AML-193 (cell line): ENCODE data around the gene REX1BD.

Source experiments
- DNase-seq, 2 experiments: peaks; one replicate each; lab custom pipeline; 2025; lab: John Stamatoyannopoulos, UW

Gene REX1BD

DNA sequence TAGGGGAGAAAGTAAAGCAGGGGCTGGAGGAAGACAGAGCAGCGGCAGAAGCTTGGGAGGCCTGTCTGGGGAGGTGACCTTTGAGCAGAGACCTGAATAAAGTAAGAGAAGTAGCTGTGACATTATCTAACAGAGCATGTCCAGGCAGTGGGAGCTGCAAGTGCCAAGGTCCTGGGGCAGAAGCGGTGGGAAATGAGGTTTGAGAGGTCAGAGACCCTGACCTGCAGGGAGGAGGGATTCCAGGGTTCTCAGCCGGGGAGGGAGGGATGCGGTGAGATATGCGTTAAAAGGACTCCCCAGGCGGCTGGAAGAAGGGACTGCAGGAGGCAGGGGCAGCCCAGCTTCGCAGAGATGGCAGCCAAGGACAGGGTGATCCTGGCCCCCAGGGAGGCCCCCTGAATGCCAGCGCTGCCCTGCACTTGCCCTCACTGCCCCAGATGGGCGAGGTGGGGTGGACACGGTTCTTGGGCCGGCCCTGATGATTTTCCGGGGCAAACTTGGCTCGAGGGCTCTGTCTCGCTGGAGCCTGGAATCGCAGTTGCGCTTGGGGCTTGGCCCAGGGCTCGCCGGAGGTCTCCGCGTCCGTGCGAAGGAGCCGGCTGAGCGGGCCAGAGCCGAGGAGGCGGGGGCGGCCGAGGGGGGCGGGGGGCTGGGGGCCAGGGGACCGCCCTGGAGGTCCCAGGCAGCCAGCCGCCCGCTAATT, 14.8 kb downstream of the REX1BD start:
- DNase-seq: no peak

DNA sequence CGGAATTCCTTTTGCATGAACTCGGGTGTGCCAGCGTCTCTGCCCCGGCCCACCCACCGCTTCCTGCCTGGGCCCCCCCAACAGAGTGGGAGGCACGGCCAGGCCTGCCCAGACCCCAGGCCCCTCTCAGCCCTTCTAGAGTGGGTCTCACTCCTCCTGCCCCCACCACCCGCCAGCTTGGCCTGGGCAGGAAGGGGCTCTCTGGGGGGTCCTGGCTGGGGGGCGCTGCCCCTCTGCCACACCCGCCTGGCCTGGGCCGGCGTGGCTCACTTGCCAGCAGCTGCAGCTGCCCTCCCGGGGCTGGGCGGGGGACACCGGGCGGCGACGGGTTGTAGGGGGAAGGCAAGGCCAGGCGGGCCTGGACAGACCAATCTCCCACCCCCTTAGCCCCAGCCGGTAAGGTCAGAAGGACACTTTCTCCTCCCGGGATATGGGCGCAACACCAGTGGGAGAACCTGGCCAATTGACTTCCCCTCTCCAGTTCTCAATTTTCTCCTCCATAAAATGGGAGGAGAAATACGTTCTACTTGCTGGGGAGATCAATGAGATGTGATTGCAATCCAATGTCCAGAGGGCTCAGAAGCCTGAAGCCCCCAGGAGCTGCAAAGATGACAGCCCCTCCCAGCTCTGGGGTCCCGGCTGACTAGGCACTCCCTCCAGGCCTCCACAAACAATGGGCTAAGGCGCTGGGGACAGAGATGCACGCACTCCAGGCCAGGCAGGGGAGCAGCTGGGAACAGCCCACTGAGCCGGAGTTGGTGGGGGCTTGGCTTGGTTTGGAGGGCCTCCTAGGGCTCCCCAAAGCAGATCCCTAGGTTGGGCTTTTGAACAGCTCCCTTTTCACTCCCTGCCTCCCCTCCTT, 15.6 kb downstream of the REX1BD start:
- DNase-seq: no peak

DNA sequence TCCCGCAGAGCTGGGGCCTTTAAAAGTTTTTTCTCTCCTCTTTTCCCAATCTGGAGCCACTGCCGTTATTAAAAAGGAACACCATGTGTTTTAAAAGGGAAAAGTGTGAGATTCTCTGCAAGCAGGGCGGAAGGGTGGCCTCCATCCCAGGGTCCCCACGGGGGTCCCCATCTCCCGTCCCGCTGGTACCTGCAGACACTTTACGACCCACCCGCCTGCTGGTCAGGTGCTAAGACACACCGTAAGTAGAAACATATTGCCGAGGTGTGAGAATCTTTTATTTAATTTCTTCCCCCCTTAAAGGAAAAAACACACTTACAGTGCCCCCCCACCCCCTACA, 16.2 kb downstream of the REX1BD start:
- no peak for DNase-seq

DNA sequence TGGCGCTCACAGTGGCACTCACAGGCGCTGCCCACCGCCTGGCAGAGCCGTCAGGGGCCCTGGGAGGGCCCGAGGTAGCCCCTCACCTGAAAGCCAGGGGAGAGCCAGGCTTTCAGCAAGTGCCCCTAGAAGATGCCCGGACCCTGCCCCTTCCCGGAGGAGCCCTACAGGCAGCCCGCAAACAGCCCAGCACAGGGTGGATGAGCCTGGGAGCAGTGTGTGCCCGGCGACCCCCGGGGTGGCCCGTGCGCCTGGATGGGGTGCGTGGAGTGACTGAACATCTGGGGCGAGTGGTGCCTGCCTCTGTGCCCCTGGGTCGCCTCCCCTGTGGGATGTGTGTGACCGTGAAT, 16.6 kb downstream of the REX1BD start:
- no peak for DNase-seq

DNA sequence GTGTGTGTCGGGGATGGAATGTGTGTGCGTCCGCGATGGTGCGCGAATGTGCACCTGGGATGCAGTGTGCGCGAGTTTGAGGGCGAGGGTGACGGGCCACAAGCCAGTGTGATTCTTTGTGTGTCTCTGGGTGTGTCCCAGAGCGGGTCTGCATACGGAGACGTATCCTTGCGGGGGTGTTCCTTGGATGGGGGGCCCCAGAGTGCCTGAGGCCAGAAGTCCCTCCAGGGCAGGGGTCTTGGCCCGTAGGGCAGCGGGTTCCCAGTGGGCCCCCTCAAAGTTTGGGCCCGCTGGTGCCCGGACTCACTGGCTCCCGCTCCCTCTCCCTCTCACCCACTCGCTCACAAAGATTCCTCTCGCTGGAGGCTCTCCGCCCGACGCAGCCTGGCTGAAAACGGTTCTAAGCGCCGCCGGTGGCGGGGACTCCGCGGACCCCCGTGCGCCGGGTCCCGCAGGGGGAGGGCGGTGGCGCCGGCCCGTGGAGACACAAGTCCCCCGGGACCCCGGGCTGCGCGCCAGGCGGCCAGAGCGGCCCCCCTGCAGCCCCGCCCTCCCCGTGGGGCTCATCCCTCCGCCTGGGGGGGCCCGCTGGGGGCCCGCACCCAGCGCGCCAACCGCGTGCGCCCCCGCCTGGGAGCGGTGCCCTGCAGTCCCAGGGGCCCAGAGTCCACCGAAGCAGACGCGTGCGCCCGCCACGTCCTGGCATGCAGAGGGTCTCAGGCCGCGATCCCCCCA, 17.1 kb downstream of the REX1BD start:
- DNase-seq: no peak

DNA sequence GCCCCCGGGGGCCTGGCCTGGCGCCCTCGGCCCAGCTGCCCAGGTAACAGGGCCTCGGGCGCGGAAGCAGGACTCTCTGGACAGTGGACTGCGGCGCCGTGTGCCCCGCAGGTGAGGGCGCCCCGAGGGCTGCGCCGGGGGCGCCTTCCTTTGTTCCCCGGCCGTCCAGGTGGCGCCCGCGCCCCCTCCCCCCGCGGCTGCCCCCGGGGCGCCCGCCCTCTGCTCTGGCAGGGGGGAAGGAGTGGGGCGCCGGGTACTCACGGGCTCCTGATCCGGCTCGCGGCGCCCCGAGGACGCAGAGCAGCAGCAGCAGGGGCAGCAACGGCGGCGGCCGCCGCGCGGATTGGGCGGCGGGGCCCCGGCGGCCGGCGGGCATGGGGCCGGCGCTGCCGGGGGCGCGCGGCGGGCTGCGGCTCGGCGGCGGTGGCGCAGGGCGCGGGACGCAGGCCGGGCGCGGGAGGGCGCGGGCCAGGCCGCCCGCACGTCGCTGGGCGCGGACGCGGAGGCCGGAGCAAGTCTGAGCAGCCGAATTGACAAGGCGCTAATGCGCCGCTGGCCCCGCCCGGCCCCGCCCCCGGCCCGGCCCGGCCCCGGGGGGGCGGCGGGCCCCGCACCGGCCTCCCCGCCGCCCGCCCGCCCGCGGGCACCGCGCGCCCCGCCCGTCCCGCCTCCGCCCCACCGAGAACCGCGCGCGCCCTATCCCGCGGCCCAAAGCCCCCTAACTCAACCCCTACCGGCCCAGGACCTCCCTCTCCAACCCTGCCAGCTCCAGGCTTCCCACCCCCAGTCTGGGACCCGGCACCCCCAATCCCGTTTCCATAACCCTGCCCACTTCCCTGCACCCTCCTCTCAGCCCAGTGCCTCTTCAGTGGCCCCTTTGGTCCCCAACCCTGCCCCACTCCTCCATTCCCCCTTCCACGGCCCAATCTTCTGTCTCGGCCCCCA, 18.0 kb downstream of the REX1BD start, which contains the start of gene CRLF1:
TSS of gene CRLF1 (minus strand) at position 519 of the 945 bp plus-strand sequence. CDS start at position 376, 143 bp downstream.
- DNase-seq: no peak

DNA sequence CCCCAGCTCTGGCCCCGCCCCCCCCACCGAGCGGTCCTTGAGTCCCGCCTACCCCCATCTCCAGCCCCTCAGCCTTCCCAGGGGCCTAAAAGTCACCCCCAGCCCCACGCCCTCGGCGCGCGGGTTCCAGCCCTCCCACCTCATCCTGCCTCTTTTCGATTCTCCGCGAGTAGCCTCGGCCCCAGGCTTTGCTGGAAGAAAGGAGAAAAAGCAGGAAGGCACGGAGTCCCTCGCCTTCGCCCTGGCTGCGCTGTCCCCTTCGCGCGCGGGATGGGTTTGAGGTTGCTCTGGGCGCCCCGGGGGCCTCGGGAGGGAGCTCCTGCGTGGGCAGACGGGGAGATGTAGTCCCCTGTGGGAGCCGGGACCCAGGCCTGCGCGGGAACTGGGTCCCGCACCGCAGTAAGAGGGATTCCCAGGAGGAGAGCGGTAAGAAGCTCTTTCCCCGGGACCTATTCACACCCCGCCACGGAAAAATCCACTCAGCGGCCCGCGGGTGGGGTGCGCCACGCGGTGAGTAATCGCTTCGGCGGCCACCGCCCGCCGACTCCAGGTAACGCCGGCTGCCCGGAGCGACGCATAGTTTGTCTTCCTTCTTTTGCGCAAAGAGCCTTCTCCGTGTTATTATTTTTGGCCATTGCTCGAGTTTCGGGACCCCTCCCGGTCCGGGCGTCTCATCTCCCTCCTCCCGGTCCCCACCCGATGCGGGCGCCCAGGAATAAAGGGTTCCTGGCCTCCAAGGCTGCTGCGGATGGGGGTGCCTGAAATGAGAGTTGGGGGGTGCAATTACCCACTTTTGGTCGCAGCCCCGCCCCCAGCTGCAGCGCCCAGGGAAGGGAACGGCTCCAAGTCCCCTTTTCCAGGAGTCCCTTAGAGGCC, 18.9 kb downstream of the REX1BD start:
- no peak for DNase-seq

DNA sequence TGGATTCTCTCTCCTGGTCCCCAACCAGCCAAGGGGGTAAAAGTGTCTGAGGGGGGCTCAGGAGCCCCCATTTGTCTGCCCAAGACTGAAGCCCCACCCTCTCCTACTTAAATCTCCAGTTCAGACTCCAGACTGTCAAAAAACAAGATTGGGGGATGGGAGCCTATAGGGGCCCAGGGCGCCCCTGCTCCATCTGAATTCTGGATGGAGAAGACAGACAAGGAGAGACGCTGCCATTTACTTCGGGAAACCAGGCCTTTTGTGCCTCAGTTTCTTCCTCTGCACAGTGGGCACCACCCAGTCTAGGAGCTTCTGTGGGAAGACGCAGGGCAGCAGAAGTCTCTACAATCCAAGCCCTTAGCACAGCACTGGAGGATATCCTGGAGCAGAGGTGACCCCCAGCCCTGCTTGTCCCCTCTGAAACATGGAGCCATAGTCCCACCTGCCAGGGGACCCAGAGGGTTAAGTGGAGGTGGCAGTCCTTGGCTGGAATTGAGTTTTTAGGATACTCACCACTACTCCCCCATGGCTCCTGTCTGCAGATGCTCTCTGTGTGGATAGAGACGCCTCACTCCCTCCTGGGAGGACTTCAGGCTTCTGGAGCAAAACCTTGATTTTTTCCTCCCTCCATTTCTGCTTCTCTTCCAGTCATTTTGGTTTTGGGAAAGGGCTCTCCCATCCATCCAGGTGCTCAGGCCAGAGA, 19.7 kb downstream of the REX1BD start:
- no peak for DNase-seq

DNA sequence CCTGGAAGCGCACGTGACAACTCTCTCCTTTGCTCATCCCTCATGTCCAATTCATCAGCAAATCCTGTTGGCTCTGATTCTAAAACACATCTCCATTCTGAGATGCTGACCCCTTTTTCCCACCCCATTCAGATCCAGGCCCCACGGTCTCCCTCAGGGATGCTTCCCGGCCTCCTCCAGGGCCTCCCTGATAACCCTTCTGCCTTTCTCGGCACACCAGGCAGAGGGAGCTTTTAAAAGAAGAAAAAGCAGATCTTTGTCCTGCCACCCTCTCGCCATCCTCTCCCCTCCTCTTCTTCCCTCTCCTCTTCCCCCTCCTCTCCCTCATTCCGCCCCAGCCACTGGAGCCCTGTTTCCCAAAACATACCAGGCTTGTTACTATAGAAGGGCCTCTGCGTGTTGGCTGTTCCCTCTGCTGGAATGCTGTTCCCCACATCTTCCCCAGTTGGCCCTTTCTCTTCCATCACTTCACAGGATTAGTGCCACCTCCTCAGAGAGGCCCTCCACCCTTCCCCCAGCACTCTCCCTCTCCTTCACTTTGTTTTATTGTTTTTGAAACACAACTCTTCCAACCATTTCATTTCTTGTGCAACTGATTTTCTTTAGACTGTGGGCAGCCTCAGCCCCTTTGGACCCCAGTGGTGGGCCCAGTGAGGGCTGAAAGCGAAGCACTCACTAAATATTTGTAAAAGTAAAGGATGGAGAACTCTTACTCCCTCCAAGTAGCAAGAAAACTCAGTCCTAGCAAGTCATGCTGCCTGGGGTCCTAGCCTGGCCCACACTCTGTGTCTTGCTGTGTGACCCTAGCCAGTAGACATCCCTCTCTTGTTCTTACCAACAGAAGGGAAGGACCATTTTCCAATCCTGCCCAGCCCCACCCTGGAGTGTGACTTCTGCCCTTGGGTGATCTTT, 20.5 kb downstream of the REX1BD start:
- no peak for DNase-seq

DNA sequence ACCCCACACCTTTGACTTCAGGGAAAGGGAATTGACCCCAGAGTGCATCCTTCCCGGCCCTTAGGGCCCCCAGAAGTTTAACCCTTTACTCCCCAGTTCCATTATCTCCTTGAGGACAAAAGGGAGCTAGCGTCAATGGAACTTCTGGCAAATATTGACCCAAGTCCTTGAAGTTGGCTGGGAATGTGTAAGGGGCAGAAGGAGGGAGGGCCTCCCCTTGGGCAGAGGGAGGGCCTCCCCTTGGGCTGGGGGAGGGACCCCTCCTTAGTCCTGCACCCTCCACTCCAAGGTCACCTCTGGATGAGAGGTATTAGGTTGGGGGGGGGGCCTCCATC, 21.1 kb downstream of the REX1BD start:
- DNase-seq: no peak

DNA sequence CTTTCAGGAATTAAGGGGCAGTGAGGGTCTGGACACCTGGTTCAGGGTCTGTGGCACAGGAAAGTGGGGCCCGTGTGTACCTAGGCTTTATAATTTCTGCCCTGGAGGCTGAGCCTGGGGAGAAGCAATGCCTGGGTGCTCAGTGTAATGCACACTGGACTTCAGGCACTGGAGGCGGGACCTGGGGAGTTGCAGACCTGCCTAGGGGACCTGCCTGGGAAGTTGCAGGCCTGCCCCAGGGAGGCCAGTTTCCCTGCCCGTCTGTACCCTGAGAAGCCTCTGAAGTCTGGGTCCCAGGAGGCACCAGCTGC, 21.6 kb downstream of the REX1BD start:
- no peak for DNase-seq

DNA sequence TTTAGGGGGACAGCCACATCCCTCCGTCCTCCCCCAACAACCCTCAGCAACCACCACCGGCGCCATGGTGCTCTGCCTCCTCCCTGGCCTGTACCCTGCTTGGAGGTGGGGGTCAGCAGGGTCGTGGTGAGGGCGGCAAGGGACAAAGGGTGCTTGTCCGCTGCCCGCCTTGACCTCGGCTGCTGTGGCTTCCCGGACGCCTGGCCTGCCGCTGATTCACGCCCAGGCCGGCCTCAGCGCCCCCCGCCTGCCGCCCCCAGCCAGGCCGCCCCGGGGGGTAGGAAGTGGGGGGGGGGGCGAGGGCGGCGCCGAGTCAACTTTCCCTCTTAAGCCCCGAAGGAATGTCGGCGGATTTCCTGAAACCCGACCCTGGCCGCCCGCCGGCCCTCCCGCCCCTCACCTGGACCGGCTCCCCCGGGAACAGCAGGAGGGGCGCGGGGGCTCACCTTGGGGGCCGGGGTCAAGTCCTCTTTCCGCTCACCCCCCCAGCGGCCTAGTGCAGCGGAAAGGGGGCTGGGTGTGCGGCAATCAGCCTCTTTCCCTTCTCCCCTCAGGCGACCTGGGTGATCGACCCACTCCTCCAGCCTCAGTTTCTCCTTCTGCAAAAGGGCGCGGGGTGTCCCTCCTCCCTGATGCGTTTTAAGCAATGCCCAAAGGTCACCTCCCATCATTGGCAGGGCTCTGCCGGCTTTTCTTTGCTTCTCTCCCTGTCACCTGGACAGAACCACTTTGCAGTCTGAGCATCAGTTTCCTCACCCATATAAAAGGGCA, 22.1 kb downstream of the REX1BD start:
- no peak for DNase-seq

DNA sequence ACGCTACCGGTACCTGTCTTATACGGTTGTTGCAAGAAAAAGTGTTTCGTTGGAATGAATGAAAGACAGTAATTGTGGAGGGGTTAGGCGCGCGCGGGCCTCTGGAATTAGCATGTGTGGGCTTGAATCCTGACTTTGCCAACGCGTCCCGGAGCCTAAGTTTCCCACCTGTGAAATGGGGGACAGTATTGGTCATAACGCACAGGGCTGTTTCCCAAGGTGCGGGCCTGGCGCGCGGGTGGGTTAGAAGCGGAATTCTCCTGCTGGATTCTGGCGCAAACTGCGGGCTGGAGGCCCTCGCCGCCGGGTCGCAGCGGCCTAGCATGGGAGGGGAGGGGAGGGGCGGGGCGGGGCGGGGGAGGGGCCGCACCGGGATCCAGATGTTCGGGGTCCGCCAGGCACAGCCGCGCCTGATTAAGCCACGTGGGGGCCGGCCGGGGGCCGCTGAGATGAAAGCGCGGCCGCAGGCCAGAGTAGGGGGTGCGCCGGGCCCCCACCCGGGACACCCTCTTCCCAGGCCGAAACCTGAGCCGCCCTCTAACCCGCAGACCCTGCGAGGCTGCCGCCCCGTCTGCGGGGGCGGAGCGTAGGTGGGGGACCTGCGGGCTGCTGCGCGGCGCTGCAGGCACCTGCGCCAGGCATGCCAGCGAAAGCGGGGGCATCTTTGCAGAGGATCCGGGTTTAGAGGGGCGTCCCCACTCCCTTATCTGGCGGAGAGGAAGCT, 22.9 kb downstream of the REX1BD start:
- DNase-seq: no peak

DNA sequence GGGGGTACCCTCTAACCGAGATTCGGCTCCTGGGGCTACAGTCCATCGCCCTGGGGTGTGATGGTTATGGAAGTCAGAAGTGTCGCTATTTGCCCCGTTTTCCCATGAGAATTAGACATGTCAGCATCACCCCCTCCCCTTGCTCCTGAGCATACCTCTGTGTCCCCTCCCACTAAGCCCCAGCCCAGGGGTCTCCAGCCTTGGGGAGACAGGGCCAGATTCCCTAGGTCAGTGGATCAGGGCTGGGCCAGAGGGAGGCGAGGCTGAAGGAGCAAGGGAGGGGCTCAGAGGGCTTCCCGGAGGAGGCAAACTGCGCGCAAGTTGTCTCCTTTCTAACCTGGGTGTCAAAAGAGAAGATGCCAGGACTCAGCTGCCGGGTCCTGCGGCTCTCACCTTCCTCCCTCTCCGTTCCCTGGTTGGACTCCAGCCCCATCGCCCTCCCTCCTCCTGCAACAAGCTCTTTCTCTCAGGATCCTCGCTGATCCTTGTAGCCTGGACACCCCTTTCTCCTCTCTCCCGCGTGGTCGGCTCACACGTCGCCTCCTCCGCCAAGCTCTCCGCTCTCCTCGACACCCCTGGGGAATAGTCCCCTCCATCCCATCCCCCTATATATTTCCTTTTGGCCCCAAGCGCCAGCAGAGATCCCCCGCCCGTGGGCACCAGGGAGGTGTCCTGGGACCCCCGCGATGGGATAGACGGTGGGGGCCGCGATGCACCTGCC, 23.6 kb downstream of the REX1BD start:
- DNase-seq: no peak

DNA sequence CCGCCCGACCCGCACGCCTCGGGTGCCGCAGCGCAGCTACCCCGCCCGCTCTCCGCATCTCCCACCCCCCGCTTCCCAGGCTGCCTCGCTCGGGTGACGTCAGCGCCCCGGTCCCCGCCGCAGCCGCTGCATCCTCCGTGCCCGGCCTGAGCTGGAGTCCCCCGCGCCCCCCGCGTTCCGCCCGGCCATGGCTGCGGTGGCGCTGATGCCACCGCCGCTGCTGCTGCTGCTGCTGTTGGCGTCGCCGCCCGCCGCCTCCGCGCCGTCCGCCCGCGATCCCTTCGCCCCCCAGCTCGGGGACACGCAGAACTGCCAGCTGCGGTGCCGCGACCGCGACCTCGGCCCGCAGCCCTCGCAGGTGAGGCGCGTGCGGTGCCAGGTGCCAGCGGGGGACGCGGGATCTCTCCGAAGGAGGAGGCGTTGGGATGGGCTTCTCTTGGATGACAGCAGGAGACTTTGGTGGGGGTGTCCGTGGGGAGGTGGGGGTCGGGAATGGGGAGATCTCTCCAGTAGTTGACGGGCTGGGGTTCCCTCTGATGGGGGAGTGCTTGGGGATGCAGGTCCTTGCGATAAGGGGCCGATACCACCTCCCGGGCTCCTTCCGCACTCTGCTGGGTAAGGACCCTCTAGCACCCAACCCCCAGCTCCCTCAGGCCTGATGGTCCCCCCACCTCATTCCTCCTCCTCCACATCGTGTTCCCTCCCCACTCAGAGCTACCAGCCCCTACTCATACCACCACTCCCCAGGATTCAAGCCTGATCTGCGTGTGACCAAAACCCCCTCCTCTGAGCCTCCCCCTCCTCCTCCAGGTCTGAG, 24.4 kb downstream of the REX1BD start, which contains the start of gene TMEM59L:
TSS of gene TMEM59L (plus strand) at position 99 of the 817 bp plus-strand sequence. CDS start at position 188, 89 bp downstream.
- DNase-seq: no peak

DNA sequence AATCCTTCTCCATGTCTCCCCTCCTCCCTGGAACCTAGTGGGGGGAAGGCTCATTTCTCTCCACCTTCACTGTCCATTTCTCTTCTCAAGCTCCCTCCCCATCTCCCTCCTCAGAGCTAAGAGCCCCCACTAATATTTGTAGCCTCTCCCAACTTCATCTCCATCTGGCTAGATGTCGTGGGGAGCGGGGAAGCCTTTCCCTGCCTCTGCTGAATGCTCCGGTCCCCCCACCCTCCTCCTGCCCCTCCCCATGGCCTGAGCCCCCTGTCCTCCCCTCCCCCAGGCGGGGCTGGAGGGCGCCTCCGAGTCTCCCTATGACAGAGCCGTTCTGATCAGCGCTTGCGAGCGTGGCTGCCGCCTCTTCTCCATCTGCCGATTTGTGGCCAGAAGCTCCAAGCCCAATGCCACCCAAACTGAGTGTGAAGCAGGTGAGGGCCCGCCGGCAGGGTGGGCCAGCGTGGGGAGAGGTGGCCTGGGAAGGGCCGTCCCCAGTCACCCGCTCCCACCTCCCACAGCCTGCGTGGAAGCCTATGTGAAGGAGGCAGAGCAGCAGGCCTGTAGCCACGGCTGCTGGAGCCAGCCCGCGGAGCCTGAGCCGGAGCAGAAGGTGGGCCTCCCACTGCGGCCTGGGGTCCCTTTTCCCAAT, 25.1 kb downstream of the REX1BD start:
- no peak for DNase-seq
